ENCODE measurements around the gene PMF1.

GRCh38 chr1:156236164-156236563, 23.4 kb downstream of the PMF1 start:
- TF ChIP-seq CTCF (conservative IDR thresholded peaks at IDR 0.05; ENCODE audit: low read depth in 2 of 2), result no peak
- no peak for TF ChIP-seq EZH2phosphoT487 (IDR thresholded peaks at IDR 0.05; ENCODE audit: unreplicated experiment)
- TF ChIP-seq ETS1 (IDR thresholded peaks at IDR 0.05), result no peak
- no peak for TF ChIP-seq POLR2AphosphoS5 (IDR thresholded peaks at IDR 0.05; ENCODE audit: low read depth)
- no peak for TF ChIP-seq ZNF331 (CRISPR knock-in tag; IDR thresholded peaks at IDR 0.05; ENCODE audit: low read depth)
- TF ChIP-seq EZH2 (IDR thresholded peaks at IDR 0.05; ENCODE audit: low read depth, unreplicated experiment), result no peak
- no peak for TF ChIP-seq CREB1 (CRISPR knock-in tag; IDR thresholded peaks at IDR 0.05; ENCODE audit: low read depth)
- no peak for TF ChIP-seq REST (IDR thresholded peaks at IDR 0.05; ENCODE audit: unreplicated experiment)
- no peak for TF ChIP-seq ZNF462 (CRISPR knock-in tag; IDR thresholded peaks at IDR 0.05)
